GM10248 (cell line): ENCODE results near the gene SNX18.

ENCODE experiments used
- CTCF ChIA-PET: fragments of 300-600 bp; sonication (Branson Sonifier 250); formaldehyde crosslinking; extraction: SDS; loops from one replicate; lab custom pipeline; 2021; ENCODE audit warnings: antibody characterized with exemption; lab: Yijun Ruan, JAX
- POLR2A ChIA-PET: fragments of 350-650 bp; sonication (Branson Sonifier 250); formaldehyde crosslinking; extraction: SDS; loops from one replicate; lab custom pipeline; 2020; ENCODE audit warnings: antibody characterized with exemption; lab: Yijun Ruan, JAX
- DNase-seq: peaks from one replicate; pipeline ENCODE4 v3.0.0; 2012; ENCODE audit errors: extremely low spot score
- CTCF ChIP-seq: IDR thresholded peaks from 2 replicates; pipeline ENCODE4 v1.5.1; 2012; ENCODE audit warnings: mild to moderate bottlenecking, low read depth; ENCODE audit errors: extremely low read depth, missing control alignments, control extremely low read depth

Gene SNX18

GRCh38 chr5:54545796-54546195 is 28.2 kb downstream of the SNX18 start:
- POLR2A ChIA-PET = no interaction called here
- DNase-seq = no peak
- CTCF ChIA-PET = no interaction called here
- TF ChIP-seq CTCF = no peak

GRCh38 chr5:54547711-54548250 is 30.2 kb downstream of the SNX18 start:
- TF ChIP-seq CTCF = no peak
- ChIA-PET POLR2A (no interaction called here), CTCF (no interaction called here)
- no peak for DNase-seq

GRCh38 chr5:54548565-54548964 is 31.0 kb downstream of the SNX18 start:
- no peak for TF ChIP-seq CTCF
- POLR2A ChIA-PET = no interaction called here
- DNase-seq = no peak
- CTCF ChIA-PET = no interaction called here

GRCh38 chr5:54551292-54551691 is 33.7 kb downstream of the SNX18 start:
- no peak for DNase-seq
- ChIA-PET CTCF (no interaction called here), POLR2A (no interaction called here)
- TF ChIP-seq CTCF = no peak

- TF ChIP-seq CTCF = no peak
- ChIA-PET CTCF (interaction anchor here (1.3 kb wide), 1 partner anchor 10 kb away, joined by 4 read pairs; no protein-coding TSS in a partner anchor), POLR2A (no interaction called here)
- no peak for DNase-seq
Observed at GRCh38 chr5:54551926-54552325, 34.4 kb downstream of the SNX18 start.

- DNase-seq = no peak
- no peak for TF ChIP-seq CTCF
- ChIA-PET POLR2A (no interaction called here), CTCF (interaction anchor here (1.3 kb wide), 1 partner anchor 9 kb away, joined by 4 read pairs; no protein-coding TSS in a partner anchor)
Observed at GRCh38 chr5:54552446-54552845, 34.9 kb downstream of the SNX18 start.

- POLR2A ChIA-PET = no interaction called here
Observed at GRCh38 chr5:54553659-54554207, 36.2 kb downstream of the SNX18 start.

More at GRCh38 chr5:54553659-54554207, 36.2 kb downstream of the SNX18 start:
- TF ChIP-seq CTCF = no peak
- no peak for DNase-seq
- CTCF ChIA-PET = interaction anchor here (1.2 kb wide), 1 partner anchor 37 kb away, joined by 4 read pairs; no protein-coding TSS in a partner anchor
